DND-41 (cell line): ENCODE measurements around the gene PTPRN2.

Experiments
- ATAC-seq: fragments of 200-7000 bp; cut with Tn5 transposase; 3 replicates; pipeline ENCODE4 v1.9.1; 2021; ENCODE audit warnings: low read depth; ENCODE audit not compliant: insufficient read depth
- DNase-seq: peaks from one replicate; pipeline ENCODE4 v3.0.0-alpha.2; 2020
- H2AFZ ChIP-seq: 2 replicates; pipeline ENCODE4 v1.6.0; 2012; ENCODE audit warnings: low read depth, low read length
- H3K27ac ChIP-seq: 2 replicates; pipeline ENCODE4 v1.5.1; 2012; ENCODE audit warnings: low read length, inconsistent platforms
- H3K27me3 ChIP-seq: fragments of 200-600 bp; sonication (generic); 2 replicates; pipeline ENCODE4 v1.6.0; 2012; ENCODE audit warnings: low read length, mild to moderate bottlenecking, inconsistent platforms; ENCODE audit not compliant: insufficient read depth, poor library complexity
- H3K36me3 ChIP-seq: 2 replicates; pipeline ENCODE4 v1.5.1; 2012; ENCODE audit warnings: low read length, inconsistent platforms; ENCODE audit not compliant: insufficient read depth
- H3K4me1 ChIP-seq: 2 replicates; pipeline ENCODE4 v1.5.1; 2012; ENCODE audit warnings: mild to moderate bottlenecking, low read length; ENCODE audit not compliant: insufficient read depth
- H3K4me2 ChIP-seq: 2 replicates; pipeline ENCODE4 v1.6.0; 2012; ENCODE audit warnings: mild to moderate bottlenecking, moderate library complexity, low read length, inconsistent platforms; ENCODE audit not compliant: insufficient read depth
- H3K4me3 ChIP-seq, 2 experiments: fragments of 200-600 bp in 1 of 2; shearing (Covaris generic) in 1 of 2; 2 replicates each; pipeline ENCODE4 v1.5.1; 2012 to 2016; ENCODE audit warnings: inconsistent platforms in 2 of 2, low read length in 2 of 2, mild to moderate bottlenecking in 2 of 2, low read depth in 1 of 2, moderate library complexity in 1 of 2
- H3K79me2 ChIP-seq: 2 replicates; pipeline ENCODE4 v1.6.0; 2012; ENCODE audit warnings: low read length, inconsistent platforms; ENCODE audit not compliant: insufficient read depth
- H3K9ac ChIP-seq: 2 replicates; pipeline ENCODE4 v1.6.0; 2012; ENCODE audit warnings: low read depth, mild to moderate bottlenecking, inconsistent platforms, low read length, moderate library complexity
- H3K9me3 ChIP-seq: 2 replicates; pipeline ENCODE4 v1.5.1; 2012; ENCODE audit warnings: low read length, moderate library complexity, mild to moderate bottlenecking, inconsistent platforms; ENCODE audit not compliant: insufficient read depth, severe bottlenecking
- H4K20me1 ChIP-seq: 2 replicates; pipeline ENCODE4 v1.6.0; 2012; ENCODE audit warnings: low read length; ENCODE audit not compliant: insufficient read depth
- EZH2 ChIP-seq: IDR thresholded peaks from 3 replicates; pipeline ENCODE4 v1.6.1; 2012; ENCODE audit warnings: borderline replicate concordance, low read depth, mild to moderate bottlenecking, moderate library complexity, low read length, inconsistent platforms; ENCODE audit not compliant: severe bottlenecking
- TF ChIP-seq, protein P1 (sequence below): IDR thresholded peaks from 2 replicates; pipeline ENCODE4 v1.5.1; 2012; ENCODE audit warnings: borderline replicate concordance, low read length, moderate library complexity, mild to moderate bottlenecking; ENCODE audit not compliant: poor library complexity, severe bottlenecking; ENCODE audit errors: extremely low read depth

PTPRN2 gene

DNA sequence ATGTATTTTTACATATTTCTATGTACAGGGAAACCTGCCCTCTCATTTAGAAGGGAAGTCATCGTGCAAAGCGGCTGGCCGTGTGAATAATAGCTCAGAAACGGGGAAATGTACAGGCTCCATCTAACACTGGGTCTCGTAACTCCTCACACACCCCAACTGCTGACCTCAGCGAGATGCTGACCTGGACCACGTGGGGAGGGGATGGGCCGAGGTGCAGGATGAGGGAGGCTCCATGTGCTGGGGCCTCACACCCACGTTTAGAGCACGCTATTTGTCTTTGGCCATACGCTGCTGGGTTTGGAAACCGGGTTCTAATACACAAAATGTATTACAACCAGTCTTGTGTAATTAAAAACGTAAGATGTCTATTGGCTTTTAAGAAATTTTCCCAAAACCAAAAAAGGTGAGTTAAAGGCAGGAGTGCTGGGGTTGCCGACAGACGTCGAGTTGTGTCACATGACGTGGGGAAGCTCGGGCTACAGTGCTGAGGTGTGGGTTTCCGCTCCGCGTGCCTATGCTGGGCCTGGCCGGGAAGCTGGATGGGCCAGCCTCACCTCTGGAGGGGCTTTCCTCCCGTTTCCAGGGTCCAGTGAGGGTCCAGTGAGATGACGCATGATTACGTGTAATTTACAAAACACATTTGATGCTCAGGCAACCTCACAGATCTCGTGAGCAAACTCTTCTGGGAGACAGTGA lies 1035.2 kb downstream of the PTPRN2 start:
- DNase-seq: no peak
- H3K27me3 ChIP-seq: no peaks in the 10 kb centered on the region
- no peak for ATAC-seq
- TF ChIP-seq, protein P1, sequence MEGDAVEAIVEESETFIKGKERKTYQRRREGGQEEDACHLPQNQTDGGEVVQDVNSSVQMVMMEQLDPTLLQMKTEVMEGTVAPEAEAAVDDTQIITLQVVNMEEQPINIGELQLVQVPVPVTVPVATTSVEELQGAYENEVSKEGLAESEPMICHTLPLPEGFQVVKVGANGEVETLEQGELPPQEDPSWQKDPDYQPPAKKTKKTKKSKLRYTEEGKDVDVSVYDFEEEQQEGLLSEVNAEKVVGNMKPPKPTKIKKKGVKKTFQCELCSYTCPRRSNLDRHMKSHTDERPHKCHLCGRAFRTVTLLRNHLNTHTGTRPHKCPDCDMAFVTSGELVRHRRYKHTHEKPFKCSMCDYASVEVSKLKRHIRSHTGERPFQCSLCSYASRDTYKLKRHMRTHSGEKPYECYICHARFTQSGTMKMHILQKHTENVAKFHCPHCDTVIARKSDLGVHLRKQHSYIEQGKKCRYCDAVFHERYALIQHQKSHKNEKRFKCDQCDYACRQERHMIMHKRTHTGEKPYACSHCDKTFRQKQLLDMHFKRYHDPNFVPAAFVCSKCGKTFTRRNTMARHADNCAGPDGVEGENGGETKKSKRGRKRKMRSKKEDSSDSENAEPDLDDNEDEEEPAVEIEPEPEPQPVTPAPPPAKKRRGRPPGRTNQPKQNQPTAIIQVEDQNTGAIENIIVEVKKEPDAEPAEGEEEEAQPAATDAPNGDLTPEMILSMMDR: no peak
- no peak for TF ChIP-seq EZH2
- H3K4me3 ChIP-seq: no peak overlapping the region
- no peaks in the 10 kb centered on the region for H3K4me1 ChIP-seq
- peaks cover 18% of the 10 kb centered on the region for H4K20me1 ChIP-seq
- H3K27ac ChIP-seq: no peak overlapping the region
- no peak overlapping the region for H2AFZ ChIP-seq
- H3K9me3 ChIP-seq: no peaks in the 10 kb centered on the region
- no peak overlapping the region for H3K9ac ChIP-seq
- H3K36me3 ChIP-seq: peaks cover 86% of the 10 kb centered on the region
- no peak overlapping the region for H3K4me2 ChIP-seq
- no peaks in the 10 kb centered on the region for H3K79me2 ChIP-seq

GRCh38 chr7:157551325-157552070 lies 1036.1 kb downstream of the PTPRN2 start:
- Histone ChIP-seq H4K20me1 (peaks cover 9% of the 10 kb centered on the region), H2AFZ (no peak overlapping the region), H3K4me3 (no peak overlapping the region), H3K4me1 (no peaks in the 10 kb centered on the region), H3K27me3 (no peaks in the 10 kb centered on the region), H3K27ac (no peak overlapping the region), H3K9ac (no peak overlapping the region), H3K4me2 (no peak overlapping the region), H3K79me2 (no peaks in the 10 kb centered on the region), H3K9me3 (no peaks in the 10 kb centered on the region), H3K36me3 (peaks cover 86% of the 10 kb centered on the region)
- ATAC-seq (no peak), DNase-seq (no peak)
- no peak for TF ChIP-seq EZH2
- TF ChIP-seq, protein P1: no peak

- no peaks in the 10 kb centered on the region for H3K9me3 ChIP-seq
- H2AFZ ChIP-seq: no peak overlapping the region
- H3K36me3 ChIP-seq: peaks cover 82% of the 10 kb centered on the region
- H4K20me1 ChIP-seq: peaks cover 7% of the 10 kb centered on the region
- no peaks in the 10 kb centered on the region for H3K79me2 ChIP-seq
- ATAC-seq (no peak), DNase-seq (no peak)
- no peak overlapping the region for H3K9ac ChIP-seq
- H3K4me3 ChIP-seq: no peak overlapping the region
- no peaks in the 10 kb centered on the region for H3K4me1 ChIP-seq
- no peaks in the 10 kb centered on the region for H3K27me3 ChIP-seq
- no peak overlapping the region for H3K4me2 ChIP-seq
- TF ChIP-seq EZH2: no peak
- TF ChIP-seq, protein P1: no peak
- H3K27ac ChIP-seq: no peak overlapping the region
Measured at GRCh38 chr7:157550300-157551275, 1037.0 kb downstream of the PTPRN2 start.
